CD4-positive, CD25-positive, alpha-beta regulatory T cell (primary cell): ENCODE results near the gene FAR1. TPM values are rescaled to one million over a fixed set of nuclear protein-coding genes. Genes with fewer than 3 reads are reported as not detected.
A peak's percentile ranks its signal among the peaks of the same experiment; 100 is the strongest.

Experiments
- ATAC-seq, 2 donors: fragments of 150-1000 bp; cut with Tn5 transposase; one replicate each; pipeline ENCODE4 v1.10.0; 2021; ENCODE audit warnings: low read depth in 2 of 2, moderate number of reproducible peaks in 2 of 2, moderate library complexity in 1 of 2
- DNase-seq, 3 donors: peaks; one replicate each; pipeline versions ENCODE4 v3.0.0 to v3.0.0-alpha.2; 2012 to 2022; ENCODE audit warnings: mixed read lengths in 1 of 3
- H3K27ac ChIP-seq: one replicate; pipeline ENCODE4 v1.7.0; 2013; ENCODE audit warnings: mild to moderate bottlenecking, low read length; ENCODE audit not compliant: insufficient read depth, poor library complexity, severe bottlenecking
- H3K27me3 ChIP-seq: one replicate; pipeline ENCODE4 v1.7.0; 2013; ENCODE audit warnings: low read length; ENCODE audit not compliant: control insufficient read depth, insufficient read depth
- H3K36me3 ChIP-seq: one replicate; pipeline ENCODE4 v1.7.0; 2013; ENCODE audit warnings: mild to moderate bottlenecking, low read length, moderate library complexity; ENCODE audit not compliant: control insufficient read depth, insufficient read depth
- H3K4me1 ChIP-seq: 2 replicates; pipeline ENCODE4 v1.7.0; 2013; ENCODE audit warnings: mild to moderate bottlenecking, low read length; ENCODE audit not compliant: insufficient read depth, control insufficient read depth, poor library complexity, severe bottlenecking
- H3K4me3 ChIP-seq: one replicate; pipeline ENCODE4 v1.7.0; 2013; ENCODE audit warnings: low read depth, mild to moderate bottlenecking, low read length, moderate library complexity
- H3K9me3 ChIP-seq, 2 experiments: 1 replicate in 1 of 2; 2 replicates in 1 of 2; pipeline ENCODE4 v1.7.0; 2013; ENCODE audit warnings: low read length in 2 of 2, mild to moderate bottlenecking in 1 of 2, moderate library complexity in 1 of 2; ENCODE audit not compliant: control insufficient read depth in 2 of 2
- H3K27ac Mint-ChIP-seq, 3 donors: one replicate each; pipeline ENCODE4 v1.8.0; 2020 to 2022; ENCODE audit warnings: mild to moderate bottlenecking in 3 of 3, mixed read lengths in 3 of 3, moderate library complexity in 2 of 3
- H3K27me3 Mint-ChIP-seq: one replicate; pipeline ENCODE4 v1.8.0; 2022; ENCODE audit warnings: mild to moderate bottlenecking, mixed read lengths
- H3K36me3 Mint-ChIP-seq: one replicate; pipeline ENCODE4 v1.8.0; 2020; ENCODE audit warnings: mixed read lengths
- H3K4me1 Mint-ChIP-seq, 4 donors: one replicate each; pipeline ENCODE4 v1.8.0; 2020 to 2022; ENCODE audit warnings: mixed read lengths in 4 of 4, mild to moderate bottlenecking in 1 of 4
- H3K4me3 Mint-ChIP-seq, 4 donors: one replicate each; pipeline ENCODE4 v1.8.0; 2020 to 2022; ENCODE audit warnings: mild to moderate bottlenecking in 4 of 4, mixed read lengths in 4 of 4, moderate library complexity in 3 of 4
- H3K9me3 Mint-ChIP-seq, 7 donors: one replicate each; pipeline ENCODE4 v1.8.0; 2020 to 2022; ENCODE audit warnings: mixed read lengths in 7 of 7, mild to moderate bottlenecking in 3 of 7, moderate library complexity in 2 of 7
- polyA plus RNA-seq, 4 donors: library from polyadenylated mRNA; unstranded; fragments of 300-500 nt; fragmentation: Illumina TruSeq; gene quantifications; one replicate each; pipeline ENCODE4 v1.2.3, GENCODE V29; 2021
- total RNA-seq: library from RNA; stranded (reverse); gene quantifications from one replicate; pipeline ENCODE4 v1.2.3, GENCODE V29; 2022

The FAR1 gene
- total and polyA plus RNA-seq, 5 donors from 2014 or later: 7.8 to 41.0 (median 9.7) TPM

GRCh38 chr11:13663631-13664071 lies 4.8 kb upstream of the FAR1 start:
- Histone ChIP-seq H3K9me3 (peaks cover 4 to 17% of the 10 kb centered on the region in 2 experiments), H3K4me3 (no peak overlapping the region), H3K4me1 (peaks cover 9% of the 10 kb centered on the region), H3K27me3 (peaks cover 8% of the 10 kb centered on the region), H3K27ac (no peak overlapping the region), H3K36me3 (no peaks in the 10 kb centered on the region)
- H3K27me3 Mint-ChIP-seq: peaks cover 54% of the 10 kb centered on the region
- no peak for DNase-seq
- no peaks in the 10 kb centered on the region for H3K36me3 Mint-ChIP-seq
- H3K27ac Mint-ChIP-seq: no peak overlapping the region
- peaks cover 0 to 19% (median 6%) of the 10 kb centered on the region in 4 donors for H3K4me1 Mint-ChIP-seq
- H3K4me3 Mint-ChIP-seq: peak overlapping the region in 2 of 4 donors; percentile 34 to 45
- peaks cover 2 to 16% (median 5%) of the 10 kb centered on the region in 7 donors for H3K9me3 Mint-ChIP-seq
- no peak for ATAC-seq

- ATAC-seq (no peak), DNase-seq (no peak)
- Histone ChIP-seq H3K4me1 (peaks cover 13% of the 10 kb centered on the region), H3K36me3 (no peaks in the 10 kb centered on the region), H3K9me3 (peaks cover 0 to 10% of the 10 kb centered on the region in 2 experiments), H3K27me3 (peaks cover 8% of the 10 kb centered on the region), H3K4me3 (no peak overlapping the region), H3K27ac (no peak overlapping the region)
- Mint-ChIP-seq H3K27me3 (peaks cover 48% of the 10 kb centered on the region), H3K36me3 (no peaks in the 10 kb centered on the region), H3K9me3 (peaks cover 0 to 9% (median 2%) of the 10 kb centered on the region in 7 donors), H3K27ac (no peak overlapping the region), H3K4me1 (peaks cover 3 to 26% (median 9%) of the 10 kb centered on the region in 4 donors), H3K4me3 (peak overlapping the region in 1 of 4 donors; percentile 34)
Observed at GRCh38 chr11:13664351-13664750, 4.1 kb upstream of the FAR1 start.

DNA sequence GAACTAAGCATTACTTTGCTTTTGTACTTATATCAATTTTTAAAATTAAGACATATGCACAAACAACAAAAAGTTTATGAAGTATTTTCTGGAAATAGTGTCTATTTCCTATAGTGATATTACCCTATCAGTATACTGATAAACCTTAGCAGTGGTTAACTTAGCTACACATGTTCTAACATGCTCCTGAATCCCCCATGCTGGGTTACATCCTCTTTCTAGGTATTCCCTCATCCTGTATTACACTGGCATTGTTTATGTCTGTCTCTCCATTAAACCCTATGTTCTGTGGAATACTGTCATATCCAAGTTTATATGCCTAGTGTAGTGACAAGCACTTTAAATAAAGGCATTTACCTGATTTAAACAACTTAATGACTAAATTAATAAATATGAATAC lies 1.8 kb upstream of the FAR1 start:
- peaks cover 21% of the 10 kb centered on the region for H3K4me1 ChIP-seq
- Mint-ChIP-seq H3K4me1 (peaks cover 17 to 47% (median 29%) of the 10 kb centered on the region in 4 donors), H3K27me3 (peaks cover 38% of the 10 kb centered on the region), H3K36me3 (no peaks in the 10 kb centered on the region), H3K27ac (no peak overlapping the region), H3K9me3 (peaks cover 0 to 4% (median 0%) of the 10 kb centered on the region in 7 donors), H3K4me3 (peak overlapping the region in 3 of 4 donors; percentile 88 to 90 (median 89))
- H3K27me3 ChIP-seq: peaks cover 8% of the 10 kb centered on the region
- H3K9me3 ChIP-seq: no peaks in the 10 kb centered on the region
- no peak overlapping the region for H3K4me3 ChIP-seq
- no peak for ATAC-seq
- H3K27ac ChIP-seq: no peak overlapping the region
- no peak for DNase-seq
- no peaks in the 10 kb centered on the region for H3K36me3 ChIP-seq

DNA sequence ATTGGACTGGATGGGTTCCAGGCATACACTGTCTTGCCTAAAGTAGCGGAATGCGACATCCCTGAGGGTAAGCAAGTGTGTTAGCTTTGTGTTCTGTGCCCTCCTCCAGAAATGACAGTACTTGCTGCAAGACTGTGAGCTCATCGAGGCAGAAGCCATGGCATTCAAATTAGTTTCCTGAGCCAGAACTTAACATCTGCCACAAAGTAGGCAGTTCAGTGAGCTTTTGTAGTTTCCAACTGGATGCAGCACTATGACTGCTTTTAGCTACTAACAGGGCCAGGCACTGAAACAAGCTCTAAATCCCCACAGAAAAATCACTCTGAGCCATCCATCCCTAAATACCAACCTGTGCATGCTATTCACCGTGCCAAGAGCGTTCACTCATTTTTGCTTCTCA lies 1.2 kb upstream of the FAR1 start:
- Mint-ChIP-seq H3K4me1 (peaks cover 17 to 52% (median 33%) of the 10 kb centered on the region in 4 donors), H3K27me3 (peaks cover 35% of the 10 kb centered on the region), H3K27ac (peak overlapping the region in 2 of 3 donors; percentile 43 to 81), H3K4me3 (peak overlapping the region; percentile 86 to 90 (median 88)), H3K36me3 (no peaks in the 10 kb centered on the region), H3K9me3 (peaks cover 0 to 4% (median 0%) of the 10 kb centered on the region in 7 donors)
- Histone ChIP-seq H3K4me1 (peaks cover 21% of the 10 kb centered on the region), H3K4me3 (peak overlapping the region; percentile 64), H3K27me3 (peaks cover 5% of the 10 kb centered on the region), H3K27ac (no peak overlapping the region), H3K9me3 (no peaks in the 10 kb centered on the region), H3K36me3 (no peaks in the 10 kb centered on the region)
- ATAC-seq (no peak), DNase-seq (peak in 1 of 3 donors; percentile 17)

GRCh38 chr11:13667795-13668101 lies 720 bp upstream of the FAR1 start:
- Histone ChIP-seq H3K36me3 (no peaks in the 10 kb centered on the region), H3K4me3 (peak overlapping the region; percentile 64), H3K27me3 (peaks cover 4% of the 10 kb centered on the region), H3K4me1 (peaks cover 21% of the 10 kb centered on the region), H3K27ac (peak overlapping the region; percentile 74), H3K9me3 (no peaks in the 10 kb centered on the region)
- Mint-ChIP-seq H3K9me3 (no peaks in the 10 kb centered on the region), H3K27me3 (peaks cover 30% of the 10 kb centered on the region), H3K4me3 (peak overlapping the region; percentile 86 to 90 (median 88)), H3K4me1 (peaks cover 17 to 57% (median 36%) of the 10 kb centered on the region in 4 donors), H3K36me3 (no peaks in the 10 kb centered on the region), H3K27ac (peak overlapping the region in 1 of 3 donors; percentile 81)
- DNase-seq: no peak
- no peak for ATAC-seq

DNA sequence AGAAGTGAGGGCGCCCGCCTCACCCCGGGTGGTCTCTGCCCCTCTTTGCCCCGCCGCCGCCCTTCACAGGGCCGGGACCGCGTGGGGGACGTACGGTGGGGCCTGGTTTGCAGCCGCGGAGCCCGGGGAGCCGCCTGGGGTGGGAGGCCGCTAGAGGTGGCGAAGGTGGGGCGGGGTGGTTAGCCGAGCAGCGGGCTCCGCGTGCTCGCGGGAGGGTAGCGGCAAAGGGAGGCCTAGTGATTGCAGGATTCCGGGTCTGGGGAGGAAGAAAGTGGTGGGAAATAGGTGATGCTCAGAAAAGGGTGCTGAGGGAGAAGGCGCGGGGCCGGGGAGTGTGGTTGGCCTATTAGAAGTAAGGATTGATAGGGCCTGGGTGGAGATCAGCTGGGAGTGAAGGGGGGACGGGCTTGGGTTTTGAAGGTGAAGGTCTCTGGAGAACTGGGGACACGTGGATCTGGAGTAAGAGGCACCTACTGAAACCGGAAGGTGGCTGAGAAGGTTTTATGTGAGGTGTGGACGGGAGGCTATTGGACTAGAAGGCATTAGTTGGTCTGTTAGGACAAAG lies 571 bp downstream of the FAR1 start:
- peaks cover 21% of the 10 kb centered on the region for H3K4me1 ChIP-seq
- peaks cover 23% of the 10 kb centered on the region for H3K27me3 Mint-ChIP-seq
- H3K9me3 Mint-ChIP-seq: no peaks in the 10 kb centered on the region
- peak overlapping the region; percentile 89 for H3K4me3 ChIP-seq
- DNase-seq (peak in 2 of 3 donors; percentile 49 to 62), ATAC-seq (no peak)
- H3K27ac ChIP-seq: peak overlapping the region; percentile 74
- peaks cover 17 to 57% (median 41%) of the 10 kb centered on the region in 4 donors for H3K4me1 Mint-ChIP-seq
- peaks cover 2% of the 10 kb centered on the region for H3K27me3 ChIP-seq
- H3K36me3 ChIP-seq: no peaks in the 10 kb centered on the region
- peak overlapping the region; percentile 89 to 97 (median 94) for H3K4me3 Mint-ChIP-seq
- H3K27ac Mint-ChIP-seq: peak overlapping the region; percentile 93 to 97 (median 96)
- no peaks in the 10 kb centered on the region for H3K36me3 Mint-ChIP-seq
- no peaks in the 10 kb centered on the region for H3K9me3 ChIP-seq

GRCh38 chr11:13669544-13670488 lies 1.3 kb downstream of the FAR1 start:
- Mint-ChIP-seq H3K4me3 (peak overlapping the region; percentile 89 to 97 (median 94)), H3K9me3 (no peaks in the 10 kb centered on the region), H3K4me1 (peaks cover 23 to 61% (median 45%) of the 10 kb centered on the region in 4 donors), H3K27me3 (peaks cover 16% of the 10 kb centered on the region), H3K36me3 (no peaks in the 10 kb centered on the region), H3K27ac (peak overlapping the region; percentile 93 to 97 (median 96))
- no peaks in the 10 kb centered on the region for H3K9me3 ChIP-seq
- peak overlapping the region; percentile 89 for H3K4me3 ChIP-seq
- no peaks in the 10 kb centered on the region for H3K36me3 ChIP-seq
- H3K27me3 ChIP-seq: no peaks in the 10 kb centered on the region
- no peak for ATAC-seq
- peaks cover 21% of the 10 kb centered on the region for H3K4me1 ChIP-seq
- DNase-seq: peak in 1 of 3 donors; percentile 19
- peak overlapping the region; percentile 74 for H3K27ac ChIP-seq
